ENCODE data around the gene SLC36A2. TPM values are rescaled to one million over a fixed set of nuclear protein-coding genes. Genes with fewer than 3 reads are reported as not detected.
"Not testable (repeated sequence)": the region's sequence is repeated elsewhere in the genome, so short reads cannot be mapped to it uniquely, and the experiment has no call there.

The SLC36A2 gene
- total RNA-seq, 1 experiment from 2014 or later = not detected

- peaks cover 31% of the 10 kb centered on the region; the same call in 1 of the 2 replicates for H3K27me3 ChIP-seq
- DNase-seq = no peak
- H3K36me3 ChIP-seq = no peaks in the 10 kb centered on the region
- H3K9me3 ChIP-seq = no peaks in the 10 kb centered on the region
- H3K4me3 ChIP-seq = no peak overlapping the region
Measured at GRCh38 chr5:151345187-151345807, 2.1 kb downstream of the SLC36A2 start.

GRCh38 chr5:151344088-151344487 lies 3.3 kb downstream of the SLC36A2 start:
- no peak for DNase-seq
- Histone ChIP-seq H3K4me3 (no peak overlapping the region), H3K27me3 (peaks cover 32% of the 10 kb centered on the region; the same call in 1 of the 2 replicates), H3K9me3 (no peaks in the 10 kb centered on the region), H3K36me3 (no peaks in the 10 kb centered on the region)

GRCh38 chr5:151340004-151340403 lies 7.4 kb downstream of the SLC36A2 start:
- Histone ChIP-seq H3K4me3 (no peak overlapping the region), H3K36me3 (no peaks in the 10 kb centered on the region), H3K9me3 (no peaks in the 10 kb centered on the region), H3K27me3 (peaks cover 32% of the 10 kb centered on the region; the same call in 1 of the 2 replicates)
- DNase-seq = no peak

GRCh38 chr5:151338734-151339133 lies 8.6 kb downstream of the SLC36A2 start:
- no peaks in the 10 kb centered on the region for H3K9me3 ChIP-seq
- H3K4me3 ChIP-seq = no peak overlapping the region
- H3K27me3 ChIP-seq = peaks cover 25% of the 10 kb centered on the region; the same call in 1 of the 2 replicates
- DNase-seq = no peak
- no peaks in the 10 kb centered on the region for H3K36me3 ChIP-seq

- Histone ChIP-seq H3K36me3 (no peaks in the 10 kb centered on the region), H3K27me3 (peaks cover 7% of the 10 kb centered on the region; the same call in 1 of the 2 replicates), H3K4me3 (no peak overlapping the region), H3K9me3 (no peaks in the 10 kb centered on the region)
- no peak for DNase-seq
Measured at GRCh38 chr5:151332857-151333256, 14.5 kb downstream of the SLC36A2 start.

GRCh38 chr5:151328734-151329133 lies 18.6 kb downstream of the SLC36A2 start:
- H3K36me3 ChIP-seq = no peaks in the 10 kb centered on the region
- H3K27me3 ChIP-seq = peaks cover 7% of the 10 kb centered on the region; the same call in 1 of the 2 replicates
- no peaks in the 10 kb centered on the region for H3K9me3 ChIP-seq
- H3K4me3 ChIP-seq = no peak overlapping the region
- no peak for DNase-seq

GRCh38 chr5:151327585-151327984 lies 19.8 kb downstream of the SLC36A2 start:
- peaks cover 6% of the 10 kb centered on the region; the same call in 1 of the 2 replicates for H3K27me3 ChIP-seq
- DNase-seq = no peak
- H3K4me3 ChIP-seq = no peak overlapping the region
- H3K36me3 ChIP-seq = no peaks in the 10 kb centered on the region
- no peaks in the 10 kb centered on the region for H3K9me3 ChIP-seq

GRCh38 chr5:151326266-151326665 lies 21.1 kb downstream of the SLC36A2 start:
- DNase-seq = no peak
- H3K27me3 ChIP-seq = peaks cover 3% of the 10 kb centered on the region; the same call in 1 of the 2 replicates
- no peak overlapping the region for H3K4me3 ChIP-seq

GRCh38 chr5:151320481-151320880 lies 26.9 kb downstream of the SLC36A2 start:
- Histone ChIP-seq H3K27me3 (no peaks in the 10 kb centered on the region), H3K4me3 (no peak overlapping the region), H3K9me3 (no peaks in the 10 kb centered on the region), H3K36me3 (no peaks in the 10 kb centered on the region)
- DNase-seq = no peak

More at GRCh38 chr5:151326266-151326665, 21.1 kb downstream of the SLC36A2 start:
- no peaks in the 10 kb centered on the region for H3K36me3 ChIP-seq
- no peaks in the 10 kb centered on the region for H3K9me3 ChIP-seq

- Histone ChIP-seq H3K27me3 (no peaks in the 10 kb centered on the region), H3K9me3 (no peaks in the 10 kb centered on the region), H3K36me3 (no peaks in the 10 kb centered on the region), H3K4me3 (no peak overlapping the region)
- DNase-seq = peak; percentile 26
Measured at GRCh38 chr5:151318850-151319732, 28.3 kb downstream of the SLC36A2 start.

- DNase-seq = no peak
Measured at GRCh38 chr5:151317871-151318270, 29.5 kb downstream of the SLC36A2 start.

GRCh38 chr5:151315998-151316597 lies 31.3 kb downstream of the SLC36A2 start:
- H3K27me3 ChIP-seq = no peaks in the 10 kb centered on the region
- H3K4me3 ChIP-seq = no peak overlapping the region
- H3K36me3 ChIP-seq = no peaks in the 10 kb centered on the region
- DNase-seq = peak; percentile 81
- 0 out of 2 replicates have a peak, but pooled peaks cover 2% of the 10 kb centered on the region for H3K9me3 ChIP-seq

More at GRCh38 chr5:151317871-151318270, 29.5 kb downstream of the SLC36A2 start:
- Histone ChIP-seq H3K4me3 (no peak overlapping the region), H3K9me3 (no peaks in the 10 kb centered on the region), H3K36me3 (no peaks in the 10 kb centered on the region), H3K27me3 (no peaks in the 10 kb centered on the region)

- H3K27me3 ChIP-seq = peaks cover 4% of the 10 kb centered on the region
- no peak overlapping the region for H3K4me3 ChIP-seq
- H3K36me3 ChIP-seq = no peaks in the 10 kb centered on the region
- DNase-seq = no peak
- H3K9me3 ChIP-seq = 0 out of 2 replicates have a peak, but pooled peaks cover 3% of the 10 kb centered on the region
Measured at GRCh38 chr5:151313357-151313756, 34.0 kb downstream of the SLC36A2 start.

- H3K36me3 ChIP-seq = no peaks in the 10 kb centered on the region
- no peak overlapping the region for H3K4me3 ChIP-seq
- no peak for DNase-seq
Measured at GRCh38 chr5:151312756-151313324, 34.5 kb downstream of the SLC36A2 start.

GRCh38 chr5:151310932-151311331 lies 36.4 kb downstream of the SLC36A2 start:
- no peaks in the 10 kb centered on the region for H3K36me3 ChIP-seq
- DNase-seq = no peak

More at GRCh38 chr5:151312756-151313324, 34.5 kb downstream of the SLC36A2 start:
- H3K9me3 ChIP-seq = 0 out of 2 replicates have a peak, but pooled peaks cover 3% of the 10 kb centered on the region
- H3K27me3 ChIP-seq = peaks cover 9% of the 10 kb centered on the region

GRCh38 chr5:151309821-151310220 lies 37.5 kb downstream of the SLC36A2 start:
- H3K4me3 ChIP-seq, H3K36me3 ChIP-seq, DNase-seq, H3K9me3 ChIP-seq: not testable (repeated sequence)
- H3K27me3 ChIP-seq = peaks cover 25% of the 10 kb centered on the region

More at GRCh38 chr5:151310932-151311331, 36.4 kb downstream of the SLC36A2 start:
- Histone ChIP-seq H3K4me3 (no peak overlapping the region), H3K9me3 (0 out of 2 replicates have a peak, but pooled peaks cover 3% of the 10 kb centered on the region), H3K27me3 (peaks cover 25% of the 10 kb centered on the region)

Measured in MG63 (cell line).